ENCODE results near the gene CHDH.

The CHDH gene

DNA sequence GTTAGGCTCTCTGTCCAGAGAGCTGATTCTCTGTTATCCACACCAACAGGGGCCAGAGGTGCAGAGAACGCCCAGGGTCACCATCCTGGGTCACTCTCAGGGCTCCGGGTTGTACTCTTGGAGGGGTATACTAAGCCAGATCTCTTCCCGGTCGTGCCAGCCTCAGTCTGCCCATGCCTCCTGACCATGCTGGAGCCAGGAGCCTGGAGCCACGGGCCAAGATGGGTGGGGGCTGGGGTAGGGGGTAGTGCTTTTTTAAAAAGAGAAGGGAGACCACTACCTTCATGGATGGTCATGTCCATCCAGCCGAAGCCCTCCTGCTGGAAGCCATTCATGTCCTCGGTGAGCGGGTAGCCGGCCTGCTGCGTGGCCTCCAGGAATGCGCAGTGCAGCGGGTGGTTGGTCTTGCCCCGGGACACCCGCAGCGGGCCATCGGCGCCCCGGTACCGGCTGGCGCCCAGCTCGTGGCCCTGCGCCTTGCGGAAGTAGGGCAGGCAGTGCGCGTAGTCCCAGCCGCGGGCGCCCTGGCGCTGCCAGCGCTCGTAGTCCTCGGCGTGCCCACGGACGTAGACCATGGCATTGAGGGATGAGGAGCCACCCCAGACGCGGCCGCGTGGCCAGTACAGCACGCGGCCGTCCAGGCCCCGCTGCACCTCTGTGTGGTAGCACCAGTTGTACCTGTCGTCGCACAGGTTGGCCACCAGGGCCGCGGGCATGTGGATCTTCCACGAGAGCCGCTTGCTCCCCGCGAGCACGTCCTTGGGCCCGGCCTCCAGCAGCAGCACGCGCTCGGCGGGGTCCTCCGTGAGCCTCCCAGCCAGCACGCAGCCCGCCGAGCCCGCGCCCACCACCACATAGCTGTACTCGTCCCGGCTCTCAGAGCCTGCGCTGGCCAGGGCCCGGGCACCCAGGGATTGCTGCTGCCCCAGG lies 22.9 kb downstream of the CHDH start:
- DNase-seq, result no peak

DNA sequence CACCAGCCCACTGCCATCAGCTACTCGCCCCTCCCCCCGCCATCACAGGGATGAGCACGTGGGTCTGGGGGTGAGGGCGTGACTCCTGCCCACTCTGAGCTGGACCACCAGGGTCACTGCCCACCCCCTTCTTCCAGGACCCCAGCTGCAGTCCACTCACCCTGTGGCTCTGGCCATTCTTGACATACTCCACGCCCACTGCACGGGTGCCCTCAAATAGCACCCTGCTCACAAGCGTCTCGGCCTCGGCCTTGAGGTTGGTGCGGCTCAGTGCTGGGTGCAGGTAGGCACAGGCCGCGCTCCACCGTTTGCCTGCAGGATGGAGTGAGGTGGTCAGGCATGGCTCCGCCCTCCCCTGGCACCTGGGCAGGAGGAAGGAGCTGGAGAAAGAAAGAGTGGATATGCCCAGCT lies 23.9 kb downstream of the CHDH start:
- no peak for DNase-seq

DNA sequence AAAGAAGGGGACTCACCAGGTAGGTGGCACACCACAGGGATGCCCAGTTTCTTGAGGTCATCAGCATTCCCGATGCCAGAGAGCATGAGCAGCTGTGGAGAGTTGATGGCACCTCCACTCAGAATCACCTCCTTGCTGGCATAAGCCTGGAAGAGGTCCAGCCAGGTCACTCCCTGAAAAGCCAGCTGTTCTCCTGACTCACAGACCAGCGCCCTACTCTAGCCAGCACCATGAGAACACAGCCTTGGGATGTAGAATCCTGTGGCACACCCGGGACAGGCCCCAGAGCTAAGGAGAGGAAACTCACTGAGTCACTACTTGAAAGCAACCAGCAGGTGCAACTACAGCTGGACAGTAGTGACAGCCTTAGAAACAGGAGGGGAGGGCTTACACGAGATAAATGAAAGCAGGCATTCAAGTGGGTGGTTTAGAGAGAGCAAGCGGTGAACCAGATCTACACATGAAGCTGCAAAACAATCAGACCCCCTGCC lies 24.5 kb downstream of the CHDH start:
- no peak for DNase-seq

DNA sequence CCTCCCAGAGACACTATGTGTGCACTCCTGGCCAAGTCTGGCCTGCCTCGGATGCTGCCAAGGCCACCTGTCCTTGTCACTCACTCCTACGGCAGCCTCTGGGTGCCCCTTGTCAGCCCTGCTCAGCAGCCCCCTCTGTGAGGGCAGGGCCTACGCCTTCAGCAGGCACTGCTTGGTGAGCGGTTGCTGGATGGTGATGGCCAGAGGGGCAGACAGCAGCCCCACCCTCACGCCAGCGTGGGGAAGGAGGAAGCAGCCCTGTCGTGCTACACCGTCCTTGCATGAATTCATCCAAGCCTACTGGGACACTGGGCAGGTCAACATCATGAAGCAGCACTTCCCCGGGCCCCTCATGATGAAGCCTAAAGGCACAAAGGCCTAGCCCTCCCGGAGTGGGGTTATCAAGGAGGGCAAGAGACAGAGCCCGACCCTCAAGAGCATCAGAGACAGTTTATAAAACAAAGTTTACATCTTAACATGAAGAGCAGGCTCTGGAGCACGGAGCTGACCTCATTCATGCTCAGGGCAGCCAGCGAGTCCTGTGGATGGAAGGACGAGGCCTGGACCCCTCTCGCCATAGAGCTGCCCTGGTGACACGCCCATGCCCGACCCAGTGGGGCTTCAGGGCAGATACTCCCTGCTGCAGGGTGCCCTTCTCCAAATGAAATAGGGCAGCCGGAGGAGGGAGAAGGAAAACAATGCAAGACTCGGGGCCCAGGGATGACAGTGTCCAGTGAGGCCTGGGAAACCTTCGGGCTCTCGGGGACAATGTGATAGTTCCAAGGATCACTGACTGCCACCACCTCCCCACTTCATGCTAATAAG lies 25.3 kb downstream of the CHDH start:
- no peak for DNase-seq

DNA sequence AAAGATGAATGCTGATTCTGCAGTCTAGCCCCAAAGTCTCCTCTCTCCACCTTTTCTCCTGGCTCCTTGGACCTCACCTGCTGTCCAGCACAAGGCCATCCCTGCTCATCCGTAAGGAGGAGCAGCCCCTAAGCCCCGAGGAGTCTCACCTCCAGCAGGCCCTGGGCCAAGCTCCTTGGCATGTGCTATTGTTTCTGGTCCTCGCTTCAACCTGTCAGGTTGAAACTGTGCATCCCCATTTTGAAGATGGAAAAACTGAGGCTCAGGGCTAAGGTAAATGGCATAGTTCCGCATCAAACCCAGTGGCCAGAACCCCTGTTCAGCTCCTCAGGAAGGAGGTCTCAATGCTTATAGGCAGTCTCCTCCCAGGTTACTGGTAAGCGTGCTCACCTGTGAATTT lies 26.1 kb downstream of the CHDH start:
- no peak for DNase-seq

DNA sequence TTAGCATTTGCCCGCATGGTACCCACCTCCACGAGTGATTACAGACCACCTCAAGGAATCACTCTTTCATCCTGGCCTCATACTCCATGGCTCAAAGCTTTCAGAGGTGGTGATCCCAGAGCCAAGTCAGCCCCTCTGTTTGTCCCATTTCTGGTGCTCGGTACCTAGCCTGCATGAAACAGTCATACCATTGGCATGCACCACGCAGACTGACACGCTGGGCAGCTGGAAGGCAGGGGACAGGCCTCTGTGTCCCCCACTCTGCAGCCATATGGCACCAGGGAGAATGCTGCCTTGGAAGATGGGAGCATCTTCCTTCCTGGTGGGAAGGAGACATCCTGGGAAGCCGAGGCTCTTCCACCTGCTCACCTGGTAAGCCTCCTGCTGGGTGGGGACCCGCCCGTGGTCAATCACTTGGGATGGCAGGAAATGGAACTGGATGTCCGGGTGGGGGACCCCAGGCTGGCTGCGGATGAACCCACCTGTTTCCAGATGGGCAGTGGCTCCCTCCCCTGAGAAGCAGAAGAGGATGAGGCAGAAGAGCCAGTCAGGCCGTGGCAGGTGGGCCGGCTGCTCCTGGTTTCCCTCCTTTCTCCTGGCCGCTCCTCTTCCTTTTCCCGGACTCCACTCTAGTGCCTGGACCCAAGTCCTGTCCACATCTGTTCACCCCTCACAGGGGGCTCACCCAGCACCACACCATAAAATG lies 26.9 kb downstream of the CHDH start:
- DNase-seq, result no peak

DNA sequence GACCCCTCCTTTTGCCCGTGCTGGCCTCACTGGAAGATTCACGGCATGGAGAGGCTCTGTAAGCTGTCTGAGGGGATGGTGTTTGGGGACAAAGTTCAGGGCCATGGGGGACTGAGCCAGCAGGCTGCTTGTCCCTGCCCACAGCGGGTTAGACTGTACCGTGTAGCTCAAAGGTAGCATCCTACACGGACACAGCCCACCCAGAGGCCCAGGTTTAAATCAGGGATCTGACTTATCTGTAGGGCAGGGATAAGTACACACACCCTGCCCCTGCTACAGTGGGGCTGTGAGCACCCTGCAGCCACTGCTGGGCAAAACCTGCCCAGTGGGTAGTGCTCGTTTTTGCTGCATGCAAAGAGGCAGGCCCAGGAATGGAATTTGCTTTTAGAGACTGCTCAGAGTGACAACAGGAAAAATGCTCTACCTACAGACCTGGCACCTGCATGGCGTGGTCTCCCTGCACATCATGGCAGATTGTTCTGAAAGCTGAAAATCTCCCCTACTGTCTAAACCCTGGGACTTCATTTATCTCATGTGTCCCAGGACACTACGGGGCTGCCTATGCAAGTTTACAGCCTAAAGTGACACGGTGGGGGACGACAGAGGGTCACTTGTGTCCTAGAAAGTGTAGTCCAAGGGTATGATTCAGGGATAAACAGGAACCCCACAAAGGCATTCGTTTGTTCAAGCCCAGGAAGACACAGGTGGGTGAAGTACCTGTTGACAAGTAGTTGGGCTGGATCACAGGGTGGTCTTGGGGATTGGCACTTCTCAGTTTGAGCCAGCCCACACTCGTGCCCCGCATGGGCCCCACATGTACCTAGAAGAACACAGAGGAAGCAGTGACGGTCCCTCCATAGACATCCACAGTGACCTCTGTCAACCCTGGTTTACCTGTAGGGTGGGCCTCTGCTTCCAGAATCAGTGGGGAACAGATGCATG lies 27.7 kb downstream of the CHDH start:
- no peak for DNase-seq

DNA sequence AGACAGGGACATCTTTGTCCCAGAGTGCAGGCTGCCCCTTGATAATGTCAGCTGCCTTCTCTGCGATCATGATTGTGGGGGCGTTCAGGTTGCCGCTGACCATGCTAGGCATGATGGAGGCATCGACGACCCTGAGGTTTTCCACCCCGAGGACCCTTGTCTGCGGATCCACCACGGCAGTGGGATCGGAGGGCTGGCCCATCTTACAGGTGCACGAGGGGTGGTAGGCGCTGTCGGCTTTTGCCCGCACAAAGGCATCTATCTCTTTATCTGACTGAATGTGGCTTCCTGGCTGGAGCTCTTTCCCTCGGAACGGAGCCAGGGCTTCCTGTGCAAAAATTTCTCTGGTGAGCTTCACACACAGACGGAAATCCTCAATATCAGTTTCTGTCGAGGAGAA lies 28.4 kb downstream of the CHDH start:
- no peak for DNase-seq

DNA sequence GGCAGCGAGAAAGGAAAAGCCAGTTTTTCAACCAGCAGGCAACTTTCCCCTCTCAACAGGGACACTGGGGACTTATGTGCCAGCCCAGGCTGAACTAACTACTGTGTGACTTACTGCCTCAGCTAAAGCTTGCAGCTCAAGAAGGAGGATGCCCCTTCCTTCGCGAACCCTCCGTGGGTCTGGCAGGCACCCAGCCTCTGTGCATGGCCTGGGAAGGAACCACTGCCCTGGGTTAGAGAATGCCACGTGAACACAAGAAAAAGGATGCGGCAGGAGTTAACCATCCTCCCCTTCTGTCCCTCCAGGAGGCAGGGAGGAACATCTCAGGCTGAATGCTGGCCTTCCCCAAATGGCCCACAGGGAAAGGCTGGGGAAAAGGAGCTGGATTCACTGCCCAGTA lies 29.0 kb downstream of the CHDH start:
- DNase-seq, result no peak

DNA sequence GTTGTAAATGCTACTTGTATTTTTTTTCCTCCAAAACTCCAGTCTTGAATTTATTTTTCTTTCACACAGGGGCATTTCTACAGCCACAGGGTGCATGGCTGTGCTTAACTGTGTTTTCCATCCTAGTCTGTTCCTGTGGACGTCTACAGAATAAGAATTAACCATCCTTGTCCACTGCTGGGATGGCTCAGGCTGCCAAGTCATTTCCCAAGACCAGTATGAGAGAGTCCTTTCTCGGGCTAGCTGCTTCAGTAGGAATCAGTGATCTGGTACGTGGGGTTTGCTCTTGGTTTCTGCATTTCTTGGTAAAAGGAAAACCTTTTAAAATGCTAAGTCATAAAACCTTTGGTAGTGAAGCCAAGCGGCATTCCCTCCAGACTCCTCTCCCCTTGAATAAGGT lies 29.8 kb downstream of the CHDH start:
- DNase-seq, result no peak

DNA sequence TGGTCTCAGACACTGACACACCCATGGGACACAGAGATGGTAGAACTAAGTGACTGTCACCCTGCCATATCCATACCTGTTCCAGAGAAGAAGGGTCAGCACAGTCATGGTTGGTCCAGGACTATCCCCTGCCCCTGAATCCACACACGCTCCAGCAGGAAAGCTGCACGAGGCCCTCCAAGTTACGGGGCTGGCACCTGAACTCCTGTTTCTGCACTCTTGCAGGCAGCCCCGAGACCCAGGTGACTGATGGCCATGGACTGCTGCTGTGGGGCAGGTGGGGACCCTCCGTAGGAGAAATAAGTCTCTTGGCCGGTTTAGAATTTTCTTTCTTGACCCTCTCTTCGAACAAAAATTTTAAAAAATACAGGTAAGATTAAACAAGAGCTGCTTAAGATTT lies 30.6 kb downstream of the CHDH start:
- no peak for DNase-seq

DNA sequence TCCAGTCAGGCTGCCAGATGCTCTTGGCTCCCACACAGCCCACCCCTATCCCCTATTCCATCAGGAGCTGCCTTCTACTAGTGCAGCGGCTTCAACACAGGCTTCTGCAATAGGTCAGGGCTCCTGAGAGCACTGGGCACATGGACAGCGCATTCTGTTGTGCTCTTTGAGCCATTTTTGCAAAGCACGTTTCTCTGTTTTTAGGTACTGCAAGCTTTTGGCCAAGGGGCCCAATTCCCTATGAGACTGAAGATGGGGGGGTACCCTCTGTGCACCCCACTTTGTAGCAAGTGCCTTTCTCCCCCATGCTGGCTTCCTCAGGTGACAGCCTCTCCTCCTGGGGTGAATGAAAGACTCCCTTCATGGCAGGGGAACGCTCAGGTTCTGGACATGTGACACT lies 31.2 kb downstream of the CHDH start:
- no peak for DNase-seq

DNA sequence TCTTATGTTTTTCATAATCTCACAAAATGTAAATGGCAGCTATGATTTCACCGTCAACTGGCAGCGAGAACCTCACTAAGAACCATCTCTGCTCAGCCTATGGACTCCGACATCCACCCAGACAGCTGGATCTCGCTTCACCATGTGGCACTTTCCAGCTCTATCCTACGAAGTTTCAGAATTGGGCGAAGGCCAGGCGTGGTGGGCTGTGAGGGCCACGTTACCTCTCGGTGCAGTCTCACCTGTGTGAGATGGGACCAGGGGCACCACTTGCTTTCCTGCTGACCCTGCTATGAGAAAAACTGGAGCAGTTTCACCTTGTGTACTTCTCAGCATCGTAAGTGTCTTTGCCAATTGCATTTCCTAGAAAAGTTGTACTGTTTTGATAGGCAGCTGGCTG lies 32.3 kb downstream of the CHDH start:
- no peak for DNase-seq

DNA sequence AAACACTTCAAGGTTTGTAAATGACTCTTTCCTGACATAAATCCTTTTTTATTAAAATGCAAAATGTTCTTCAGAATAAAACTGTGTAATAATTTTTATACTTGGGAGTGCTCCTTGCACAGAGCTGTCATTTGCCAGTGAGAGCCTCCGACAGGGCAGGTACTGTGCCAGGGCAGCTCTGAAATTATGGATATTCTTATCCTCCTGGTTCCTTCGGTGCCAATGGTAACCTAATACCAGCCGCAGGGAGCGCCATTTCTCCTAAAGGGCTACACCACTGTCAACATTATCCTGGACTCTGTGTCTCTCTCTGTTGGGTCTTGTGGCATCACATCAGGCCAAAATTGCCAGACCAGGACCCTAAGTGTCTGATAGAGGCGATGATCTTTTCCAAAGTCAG lies 33.0 kb downstream of the CHDH start:
- DNase-seq, result no peak

DNA sequence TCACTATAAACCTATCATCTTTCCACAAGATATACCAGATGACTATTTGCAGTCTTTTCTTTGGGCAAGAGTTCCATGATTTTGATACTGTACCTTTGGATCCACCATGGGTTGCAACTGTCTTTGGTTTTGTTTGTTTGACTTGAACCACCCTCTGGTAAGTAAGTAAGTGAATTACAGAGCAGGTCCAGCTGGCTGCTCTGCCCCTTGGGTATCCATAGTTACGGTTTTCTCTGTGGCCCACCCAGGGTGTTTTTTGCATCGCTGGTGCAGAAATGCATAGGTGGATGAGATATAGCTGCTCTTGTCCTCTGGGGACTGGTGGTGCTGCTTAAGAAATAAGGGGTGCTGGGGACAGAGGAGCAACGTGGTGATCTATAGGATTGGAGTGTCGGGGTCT lies 33.8 kb downstream of the CHDH start:
- DNase-seq, result no peak

DNA sequence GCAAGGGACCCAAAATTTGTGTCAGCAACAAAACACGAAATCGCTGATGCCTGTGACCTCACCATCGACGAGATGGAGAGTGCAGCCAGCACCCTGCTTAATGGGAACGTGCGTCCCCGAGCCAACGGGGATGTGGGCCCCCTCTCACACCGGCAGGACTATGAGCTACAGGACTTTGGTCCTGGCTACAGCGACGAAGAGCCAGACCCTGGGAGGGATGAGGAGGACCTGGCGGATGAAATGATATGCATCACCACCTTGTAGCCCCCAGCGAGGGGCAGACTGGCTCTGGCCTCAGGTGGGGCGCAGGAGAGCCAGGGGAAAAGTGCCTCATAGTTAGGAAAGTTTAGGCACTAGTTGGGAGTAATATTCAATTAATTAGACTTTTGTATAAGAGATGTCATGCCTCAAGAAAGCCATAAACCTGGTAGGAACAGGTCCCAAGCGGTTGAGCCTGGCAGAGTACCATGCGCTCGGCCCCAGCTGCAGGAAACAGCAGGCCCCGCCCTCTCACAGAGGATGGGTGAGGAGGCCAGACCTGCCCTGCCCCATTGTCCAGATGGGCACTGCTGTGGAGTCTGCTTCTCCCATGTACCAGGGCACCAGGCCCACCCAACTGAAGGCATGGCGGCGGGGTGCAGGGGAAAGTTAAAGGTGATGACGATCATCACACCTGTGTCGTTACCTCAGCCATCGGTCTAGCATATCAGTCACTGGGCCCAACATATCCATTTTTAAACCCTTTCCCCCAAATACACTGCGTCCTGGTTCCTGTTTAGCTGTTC lies 34.9 kb downstream of the CHDH start:
- no peak for DNase-seq

DNA sequence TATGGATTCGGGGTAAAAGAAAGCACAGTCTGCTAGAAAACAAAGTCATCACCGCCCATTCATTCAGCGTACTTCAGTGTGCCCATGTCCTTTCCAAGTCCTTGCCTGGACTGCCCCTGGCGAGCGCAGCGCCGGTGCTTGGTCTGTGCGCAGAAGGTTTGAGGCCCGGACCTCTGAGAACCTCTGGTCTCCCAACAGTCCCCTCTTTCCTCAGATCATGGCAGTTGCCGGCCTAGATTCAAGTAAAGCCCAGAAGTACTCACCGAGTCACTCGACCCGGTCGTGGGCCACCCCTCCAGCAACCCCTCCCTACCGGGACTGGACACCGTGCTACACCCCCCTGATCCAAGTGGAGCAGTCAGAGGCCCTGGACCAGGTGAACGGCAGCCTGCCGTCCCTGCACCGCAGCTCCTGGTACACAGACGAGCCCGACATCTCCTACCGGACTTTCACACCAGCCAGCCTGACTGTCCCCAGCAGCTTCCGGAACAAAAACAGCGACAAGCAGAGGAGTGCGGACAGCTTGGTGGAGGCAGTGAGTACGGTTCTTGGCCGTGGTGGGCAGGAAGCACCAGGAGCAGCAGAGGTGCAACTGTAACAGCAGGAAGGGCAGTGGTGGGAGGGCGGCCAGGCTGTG lies 36.3 kb downstream of the CHDH start:
- DNase-seq, result no peak

DNA sequence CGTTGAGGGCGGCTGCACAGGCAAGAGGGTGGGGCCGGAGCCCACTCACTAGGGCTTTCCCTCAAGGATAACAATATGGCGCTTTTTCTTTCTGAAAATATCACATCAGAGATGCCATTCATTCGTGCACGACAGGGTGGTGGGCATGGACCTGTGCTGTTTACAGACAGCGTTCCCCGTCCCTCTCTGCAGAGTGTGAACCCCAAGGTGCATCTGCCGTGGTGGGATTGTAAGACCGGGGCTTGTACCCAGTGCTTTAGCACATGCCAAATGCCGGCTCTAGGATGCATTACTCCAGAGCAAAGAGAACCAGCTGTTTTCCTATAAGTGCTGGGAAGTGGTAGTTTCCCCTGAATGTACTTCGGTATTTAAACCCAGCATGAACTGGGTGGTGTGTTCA lies 37.0 kb downstream of the CHDH start:
- DNase-seq, result no peak

DNA sequence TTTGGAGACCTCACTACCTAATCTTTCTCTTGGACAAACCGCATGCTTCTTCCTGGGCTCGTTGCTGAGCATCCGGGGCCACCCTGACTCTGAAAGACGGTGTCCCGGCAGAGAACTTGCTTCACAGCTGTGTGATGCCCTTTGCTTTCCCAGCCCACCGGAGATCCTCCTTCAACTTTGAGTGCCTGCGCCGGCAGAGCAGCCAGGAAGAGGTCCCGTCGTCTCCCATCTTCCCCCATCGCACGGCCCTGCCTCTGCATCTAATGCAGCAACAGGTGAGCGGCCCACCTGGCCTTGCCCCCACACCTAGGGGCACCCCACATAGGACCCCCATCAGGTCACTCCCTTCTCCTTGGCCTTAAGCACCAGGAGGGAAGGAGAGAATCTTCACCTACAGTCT lies 37.7 kb downstream of the CHDH start:
- no peak for DNase-seq

DNA sequence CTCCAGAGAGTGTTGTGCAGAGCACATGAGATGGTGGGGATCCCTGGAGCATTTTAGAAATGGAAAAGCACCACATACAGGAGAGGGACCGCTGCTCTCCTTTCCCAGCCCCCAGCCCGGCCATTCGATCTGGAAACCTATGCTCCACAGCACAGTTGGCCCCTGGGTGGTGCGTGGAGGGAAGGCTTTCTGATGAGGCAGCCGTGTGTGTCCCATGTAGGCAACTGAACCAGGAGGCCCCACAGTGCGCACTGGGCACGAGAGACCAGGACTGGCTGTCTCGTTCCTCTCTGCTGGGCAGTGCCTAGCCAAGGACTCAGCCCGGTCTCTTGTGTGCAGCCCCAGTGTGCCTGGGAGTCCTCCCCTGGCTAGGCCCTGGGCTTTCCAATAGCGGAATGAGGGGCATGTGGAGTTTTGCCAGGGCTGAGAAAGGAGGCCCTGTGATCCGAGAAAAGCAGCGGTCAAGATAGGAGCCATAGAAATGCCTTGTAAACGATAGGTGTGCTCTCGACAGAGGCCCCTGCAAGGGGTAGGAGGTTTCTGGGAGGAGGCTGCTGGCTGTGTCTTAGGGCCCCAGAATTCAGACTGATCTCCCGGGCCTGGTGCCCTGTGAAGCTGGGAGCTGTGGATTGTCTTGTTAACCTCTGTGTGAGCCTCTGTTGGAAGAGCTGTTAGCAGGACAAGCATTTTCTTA lies 39.0 kb downstream of the CHDH start:
- no peak for DNase-seq
